ENCODE results near the gene MAF. TPM values are rescaled to one million over a fixed set of nuclear protein-coding genes. Genes with fewer than 3 reads are reported as not detected.

The MAF gene
- polyA plus RNA-seq (2012; ENCODE audit: insufficient read depth, insufficient read length, low read depth), result not detected

DNA sequence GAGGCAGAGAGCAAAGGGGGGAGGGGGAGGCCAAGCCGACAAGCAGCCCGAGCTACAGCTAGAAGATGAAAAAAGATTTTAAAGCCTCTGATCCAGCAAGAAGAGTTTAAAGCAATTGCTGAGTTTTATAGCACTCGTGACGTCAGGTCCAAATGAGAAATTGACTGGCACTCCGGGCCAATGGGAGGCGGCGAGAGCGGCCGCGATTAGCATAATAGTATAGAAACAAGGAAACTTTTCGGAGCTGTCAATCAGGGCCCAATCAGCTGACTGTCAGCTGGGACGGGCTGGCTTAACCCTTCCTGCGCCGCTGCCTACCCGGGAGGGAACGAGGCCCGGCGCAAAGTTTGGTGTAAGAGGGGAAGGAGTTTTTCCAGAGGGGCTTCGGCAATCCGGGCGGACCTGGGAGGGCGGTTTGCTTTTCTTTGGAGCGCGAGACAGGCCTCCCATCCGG is at the start of gene MAF:
TSS of gene MAF (minus strand) at position 100 of the 454 bp plus-strand sequence. CDS start 835 bp downstream, outside the sequence.
- no peak for DNase-seq
- no peaks in the 10 kb centered on the region for H3K36me3 ChIP-seq
- no peak within 1 kb of the TSS for H3K4me3 ChIP-seq (ENCODE audit: low read depth, low read length)
- no peaks in the 10 kb centered on the region for H3K9me3 ChIP-seq
- H3K27me3 ChIP-seq, result peaks cover 25% of the 10 kb centered on the region
- no peaks in the 10 kb centered on the region for H3K4me1 ChIP-seq
- TF ChIP-seq, protein P1, sequence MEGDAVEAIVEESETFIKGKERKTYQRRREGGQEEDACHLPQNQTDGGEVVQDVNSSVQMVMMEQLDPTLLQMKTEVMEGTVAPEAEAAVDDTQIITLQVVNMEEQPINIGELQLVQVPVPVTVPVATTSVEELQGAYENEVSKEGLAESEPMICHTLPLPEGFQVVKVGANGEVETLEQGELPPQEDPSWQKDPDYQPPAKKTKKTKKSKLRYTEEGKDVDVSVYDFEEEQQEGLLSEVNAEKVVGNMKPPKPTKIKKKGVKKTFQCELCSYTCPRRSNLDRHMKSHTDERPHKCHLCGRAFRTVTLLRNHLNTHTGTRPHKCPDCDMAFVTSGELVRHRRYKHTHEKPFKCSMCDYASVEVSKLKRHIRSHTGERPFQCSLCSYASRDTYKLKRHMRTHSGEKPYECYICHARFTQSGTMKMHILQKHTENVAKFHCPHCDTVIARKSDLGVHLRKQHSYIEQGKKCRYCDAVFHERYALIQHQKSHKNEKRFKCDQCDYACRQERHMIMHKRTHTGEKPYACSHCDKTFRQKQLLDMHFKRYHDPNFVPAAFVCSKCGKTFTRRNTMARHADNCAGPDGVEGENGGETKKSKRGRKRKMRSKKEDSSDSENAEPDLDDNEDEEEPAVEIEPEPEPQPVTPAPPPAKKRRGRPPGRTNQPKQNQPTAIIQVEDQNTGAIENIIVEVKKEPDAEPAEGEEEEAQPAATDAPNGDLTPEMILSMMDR (IDR thresholded peaks at IDR 0.05; ENCODE audit: low read depth, low read length), result no peak

DNA sequence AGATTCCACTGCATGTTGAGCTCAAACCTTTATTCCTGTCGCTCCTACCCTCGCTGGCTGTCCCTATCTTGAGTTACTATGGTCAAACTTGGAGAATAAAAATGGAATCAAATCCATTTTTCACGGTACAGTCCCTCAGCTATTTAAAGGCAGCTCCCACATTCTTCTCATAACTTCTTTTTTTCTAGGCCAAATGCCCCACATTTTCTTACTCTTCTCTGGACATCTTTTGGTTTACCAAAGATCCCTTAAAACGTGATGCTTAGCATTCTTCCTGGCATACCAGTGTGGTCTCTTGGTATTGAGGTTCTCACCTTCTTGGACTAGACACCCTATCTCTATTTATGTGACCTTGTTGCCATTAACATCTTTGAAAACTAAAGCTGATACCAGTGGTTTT is 48.3 kb upstream of the MAF start:
- TF ChIP-seq, protein P1 (IDR thresholded peaks at IDR 0.05; ENCODE audit: low read depth, low read length), result no peak
- Histone ChIP-seq H3K9me3 (no peaks in the 10 kb centered on the region; the same call in 1 of the 2 replicates), H3K4me3 (ENCODE audit: low read depth, low read length) (no peak overlapping the region), H3K27me3 (no peaks in the 10 kb centered on the region), H3K36me3 (no peaks in the 10 kb centered on the region), H3K4me1 (no peaks in the 10 kb centered on the region)
- DNase-seq, result no peak

DNA sequence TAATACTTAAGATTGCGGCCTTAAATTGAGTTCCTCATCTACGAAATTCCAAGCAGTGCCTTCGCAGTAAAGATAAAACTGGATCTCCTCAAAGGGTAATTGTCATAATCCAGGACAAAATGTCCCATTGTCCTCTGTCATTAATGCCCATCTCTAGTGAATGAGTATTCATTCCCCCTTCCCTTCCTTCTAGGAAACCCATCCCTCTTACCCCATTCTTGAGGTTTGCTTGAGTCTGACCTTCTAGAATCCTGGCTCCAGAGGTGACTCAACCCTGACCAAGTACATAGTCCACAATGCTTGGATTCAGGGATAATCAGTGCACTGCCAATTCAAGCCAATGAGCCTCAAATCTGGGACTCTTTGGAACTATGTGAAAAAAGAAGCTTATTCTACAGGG is 47.0 kb upstream of the MAF start:
- Histone ChIP-seq H3K4me1 (no peaks in the 10 kb centered on the region), H3K4me3 (ENCODE audit: low read depth, low read length) (no peak overlapping the region), H3K27me3 (no peaks in the 10 kb centered on the region), H3K9me3 (no peaks in the 10 kb centered on the region; the same call in 1 of the 2 replicates), H3K36me3 (no peaks in the 10 kb centered on the region)
- DNase-seq, result no peak
- TF ChIP-seq, protein P1 (IDR thresholded peaks at IDR 0.05; ENCODE audit: low read depth, low read length), result no peak

DNA sequence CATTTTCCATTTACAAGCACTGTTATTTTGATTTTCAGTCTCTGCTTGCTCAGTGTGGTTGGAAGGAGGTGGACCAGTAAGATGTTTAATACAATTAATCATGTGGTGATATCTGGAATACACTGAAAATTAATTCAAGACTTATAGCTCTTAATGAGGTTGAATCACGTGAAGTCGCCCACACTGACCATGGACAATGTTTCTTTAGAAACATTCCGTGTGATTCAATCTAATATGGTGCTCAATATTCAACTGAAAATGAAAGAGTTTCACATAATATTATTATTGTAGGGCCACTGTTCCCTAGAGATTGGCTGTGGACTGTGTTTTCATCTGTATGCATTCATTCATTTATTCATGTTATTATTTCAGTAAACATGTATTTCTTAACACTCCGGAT is 45.2 kb upstream of the MAF start:
- Histone ChIP-seq H3K4me3 (ENCODE audit: low read depth, low read length) (no peak overlapping the region), H3K4me1 (no peaks in the 10 kb centered on the region), H3K36me3 (no peaks in the 10 kb centered on the region), H3K9me3 (no peaks in the 10 kb centered on the region), H3K27me3 (no peaks in the 10 kb centered on the region)
- TF ChIP-seq, protein P1 (IDR thresholded peaks at IDR 0.05; ENCODE audit: low read depth, low read length), result no peak
- DNase-seq, result no peak

DNA sequence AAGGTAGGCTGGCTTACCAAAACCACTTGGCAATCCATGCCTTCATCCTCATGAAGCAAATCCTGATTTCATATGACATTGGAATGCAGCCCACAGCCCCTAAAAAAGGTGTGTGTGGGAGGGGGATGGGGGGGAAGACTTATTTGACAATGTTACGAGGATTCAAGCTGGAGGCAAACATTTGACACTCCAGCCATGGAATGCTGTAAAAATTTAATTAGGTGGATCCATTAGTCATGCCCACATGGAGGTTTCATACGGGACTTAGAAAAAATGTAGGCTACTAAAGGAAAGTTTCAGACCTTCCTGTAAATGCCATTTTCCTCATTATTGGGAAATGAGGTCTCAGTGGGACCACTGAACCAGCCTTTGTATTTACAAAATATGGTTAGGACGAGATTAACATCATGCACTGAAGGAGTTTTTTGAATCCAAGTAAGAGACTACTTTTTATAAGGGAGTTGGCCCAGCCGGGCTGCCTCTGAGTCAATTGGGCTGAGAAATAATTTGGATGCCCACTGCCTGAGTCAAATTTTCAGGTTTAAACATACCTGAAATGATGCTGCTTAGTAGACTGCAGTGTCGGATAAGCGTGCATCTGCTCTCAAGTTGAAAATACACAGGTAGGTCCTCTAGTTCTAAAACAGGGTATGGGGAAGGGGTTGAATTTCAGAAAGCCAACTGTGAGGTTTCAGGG is 44.6 kb upstream of the MAF start:
- Histone ChIP-seq H3K27me3 (no peaks in the 10 kb centered on the region), H3K4me1 (no peaks in the 10 kb centered on the region), H3K36me3 (no peaks in the 10 kb centered on the region), H3K4me3 (ENCODE audit: low read depth, low read length) (no peak overlapping the region), H3K9me3 (no peaks in the 10 kb centered on the region)
- DNase-seq, result no peak
- TF ChIP-seq, protein P1 (IDR thresholded peaks at IDR 0.05; ENCODE audit: low read depth, low read length), result no peak

DNA sequence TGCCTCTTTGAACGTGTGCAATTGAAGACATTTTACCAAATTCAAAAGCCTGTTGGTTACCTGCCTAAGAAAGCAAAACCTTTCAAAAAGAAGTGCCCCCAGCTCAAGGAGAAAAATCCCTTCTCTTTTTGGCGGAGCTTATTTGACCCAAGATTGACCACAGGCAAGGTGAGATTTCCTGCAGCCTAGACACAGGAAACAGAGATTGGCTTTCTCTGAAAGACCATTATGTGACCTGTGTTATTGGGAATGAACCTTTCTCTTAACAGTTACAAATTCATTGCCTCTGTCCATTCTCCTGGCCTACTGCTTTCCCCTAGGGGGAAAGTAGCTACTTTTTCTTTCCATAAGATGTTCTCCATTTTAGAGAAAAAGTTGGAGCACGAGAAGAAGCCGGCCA is 42.1 kb upstream of the MAF start:
- no peaks in the 10 kb centered on the region for H3K36me3 ChIP-seq
- no peaks in the 10 kb centered on the region for H3K9me3 ChIP-seq
- no peaks in the 10 kb centered on the region for H3K27me3 ChIP-seq
- TF ChIP-seq, protein P1 (IDR thresholded peaks at IDR 0.05; ENCODE audit: low read depth, low read length), result no peak
- DNase-seq, result no peak
- H3K4me3 ChIP-seq (ENCODE audit: low read depth, low read length), result no peak overlapping the region
- H3K4me1 ChIP-seq, result no peaks in the 10 kb centered on the region
